Activated CD8-positive, alpha-beta T cell treated with anti-CD3 and anti-CD28 coated beads for 36 hours (primary cell): Measurements from ENCODE around the gene NCR3LG1. TPM values are rescaled to one million over a fixed set of nuclear protein-coding genes. Genes with fewer than 3 reads are reported as not detected.

Experiments used
- ATAC-seq: fragments of 200-7000 bp; cut with Tn5 transposase; one replicate; pipeline ENCODE4 v1.10.0; 2021; ENCODE audit warnings: mild to moderate bottlenecking, moderate library complexity
- CTCF ChIA-PET: fragments of 350-600 bp; sonication (Branson Sonifier 250); formaldehyde crosslinking; loops from one replicate; lab custom pipeline; 2021; ENCODE audit warnings: antibody characterized with exemption; lab: Charles Lee
- POLR2A ChIA-PET: fragments of 350-600 bp; sonication (Branson Sonifier 250); formaldehyde crosslinking; loops from one replicate; lab custom pipeline; 2021; ENCODE audit warnings: antibody characterized with exemption; lab: Charles Lee
- DNase-seq: peaks from one replicate; pipeline ENCODE4 v3.0.0-alpha.2; 2020
- H3K27ac Mint-ChIP-seq: one replicate; pipeline ENCODE4 v1.8.0; 2021; ENCODE audit warnings: mild to moderate bottlenecking, mixed read lengths
- H3K27me3 Mint-ChIP-seq: one replicate; pipeline ENCODE4 v1.8.0; 2021; ENCODE audit warnings: mixed read lengths
- H3K36me3 Mint-ChIP-seq: one replicate; pipeline ENCODE4 v1.8.0; 2021; ENCODE audit warnings: low read depth, mixed read lengths
- H3K4me1 Mint-ChIP-seq: one replicate; pipeline ENCODE4 v1.8.0; 2021; ENCODE audit warnings: low read depth, mixed read lengths
- H3K4me3 Mint-ChIP-seq: one replicate; pipeline ENCODE4 v1.8.0; 2021; ENCODE audit warnings: mild to moderate bottlenecking, moderate library complexity, mixed read lengths
- H3K9me3 Mint-ChIP-seq: one replicate; pipeline ENCODE4 v1.8.0; 2021; ENCODE audit warnings: mixed read lengths
- intact Hi-C: fragments of 100-400 bp; cut with micrococcal nuclease; formaldehyde crosslinking; loops from one replicate; pipeline ENCODE4 v1.10.0; 2022
- total RNA-seq, 2 experiments: library from RNA; stranded (reverse); gene quantifications; one replicate each; pipeline ENCODE4 v1.2.3, GENCODE V29; 2021
- TF ChIP-seq, protein P1 (sequence below): fragments of 200-600 bp; IDR thresholded peaks from one replicate; pipeline ENCODE4 v1.8.0; 2022; ENCODE audit warnings: antibody characterized with exemption, mild to moderate bottlenecking

Gene NCR3LG1
- total RNA-seq, 2 experiments from 2014 or later = 3.4 to 4.2 TPM

DNA sequence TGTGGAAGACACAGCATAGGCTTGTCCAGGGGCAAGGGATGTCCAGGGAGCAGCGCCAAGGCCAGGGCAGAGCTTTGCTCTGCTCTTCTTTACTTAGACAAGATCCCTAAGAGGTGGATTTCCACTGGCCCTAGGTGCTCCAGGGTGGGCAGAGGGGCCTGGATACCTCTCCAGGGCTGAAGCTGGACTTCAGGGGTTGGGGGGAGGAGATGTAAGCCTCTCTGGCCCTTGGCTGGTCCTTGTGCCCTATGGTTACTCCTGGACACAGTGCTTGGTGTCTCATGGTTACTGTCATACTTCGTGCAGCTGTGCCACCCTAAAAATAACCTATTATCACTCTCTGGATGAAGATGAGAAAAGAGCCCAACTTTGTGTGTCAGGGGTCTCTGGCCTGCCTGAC is 49.7 kb downstream of the NCR3LG1 start:
- CTCF ChIA-PET = interaction anchor here (0.9 to 1.3 kb wide), 3 partner anchors 14 to 127 kb away, joined by 3 read pairs; no protein-coding TSS in a partner anchor
- no peak overlapping the region for H3K27ac Mint-ChIP-seq
- H3K27me3 Mint-ChIP-seq = no peaks in the 10 kb centered on the region
- no peaks in the 10 kb centered on the region for H3K9me3 Mint-ChIP-seq
- POLR2A ChIA-PET = no interaction called here
- H3K36me3 Mint-ChIP-seq = no peaks in the 10 kb centered on the region
- no peak overlapping the region for H3K4me3 Mint-ChIP-seq
- intact Hi-C loops = no loop called here
- ATAC-seq (no peak), DNase-seq (no peak)
- TF ChIP-seq, protein P1, sequence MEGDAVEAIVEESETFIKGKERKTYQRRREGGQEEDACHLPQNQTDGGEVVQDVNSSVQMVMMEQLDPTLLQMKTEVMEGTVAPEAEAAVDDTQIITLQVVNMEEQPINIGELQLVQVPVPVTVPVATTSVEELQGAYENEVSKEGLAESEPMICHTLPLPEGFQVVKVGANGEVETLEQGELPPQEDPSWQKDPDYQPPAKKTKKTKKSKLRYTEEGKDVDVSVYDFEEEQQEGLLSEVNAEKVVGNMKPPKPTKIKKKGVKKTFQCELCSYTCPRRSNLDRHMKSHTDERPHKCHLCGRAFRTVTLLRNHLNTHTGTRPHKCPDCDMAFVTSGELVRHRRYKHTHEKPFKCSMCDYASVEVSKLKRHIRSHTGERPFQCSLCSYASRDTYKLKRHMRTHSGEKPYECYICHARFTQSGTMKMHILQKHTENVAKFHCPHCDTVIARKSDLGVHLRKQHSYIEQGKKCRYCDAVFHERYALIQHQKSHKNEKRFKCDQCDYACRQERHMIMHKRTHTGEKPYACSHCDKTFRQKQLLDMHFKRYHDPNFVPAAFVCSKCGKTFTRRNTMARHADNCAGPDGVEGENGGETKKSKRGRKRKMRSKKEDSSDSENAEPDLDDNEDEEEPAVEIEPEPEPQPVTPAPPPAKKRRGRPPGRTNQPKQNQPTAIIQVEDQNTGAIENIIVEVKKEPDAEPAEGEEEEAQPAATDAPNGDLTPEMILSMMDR = no peak
- no peaks in the 10 kb centered on the region for H3K4me1 Mint-ChIP-seq

DNA sequence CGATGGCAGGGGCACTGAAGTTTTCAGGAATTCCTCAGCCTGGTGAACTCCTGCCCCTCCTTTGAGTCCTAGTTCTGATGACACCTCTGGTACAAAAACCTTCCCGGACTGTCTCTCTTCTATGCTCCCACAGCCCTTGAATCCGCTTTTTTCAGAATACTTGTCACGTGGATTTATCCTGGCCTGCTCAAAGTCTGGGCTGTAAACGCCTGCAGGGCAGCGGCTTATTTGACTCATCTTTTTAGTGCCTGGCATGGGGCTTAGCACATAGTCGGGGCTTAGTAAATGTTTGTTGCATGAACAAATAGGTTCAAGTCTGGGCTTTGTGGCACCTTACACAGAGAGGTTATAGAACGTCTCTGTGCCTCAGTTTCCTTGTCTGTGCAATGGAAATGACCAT is 50.2 kb downstream of the NCR3LG1 start:
- POLR2A ChIA-PET = no interaction called here
- H3K27me3 Mint-ChIP-seq = no peaks in the 10 kb centered on the region
- ATAC-seq (no peak), DNase-seq (no peak)
- TF ChIP-seq, protein P1 = no peak
- CTCF ChIA-PET = interaction anchor here (1.0 kb wide), 1 partner anchor 12 kb away, joined by 3 read pairs; no protein-coding TSS in a partner anchor
- H3K4me1 Mint-ChIP-seq = no peaks in the 10 kb centered on the region
- H3K9me3 Mint-ChIP-seq = no peaks in the 10 kb centered on the region
- H3K4me3 Mint-ChIP-seq = no peak overlapping the region
- no peak overlapping the region for H3K27ac Mint-ChIP-seq
- H3K36me3 Mint-ChIP-seq = no peaks in the 10 kb centered on the region
- intact Hi-C loops = no loop called here

DNA sequence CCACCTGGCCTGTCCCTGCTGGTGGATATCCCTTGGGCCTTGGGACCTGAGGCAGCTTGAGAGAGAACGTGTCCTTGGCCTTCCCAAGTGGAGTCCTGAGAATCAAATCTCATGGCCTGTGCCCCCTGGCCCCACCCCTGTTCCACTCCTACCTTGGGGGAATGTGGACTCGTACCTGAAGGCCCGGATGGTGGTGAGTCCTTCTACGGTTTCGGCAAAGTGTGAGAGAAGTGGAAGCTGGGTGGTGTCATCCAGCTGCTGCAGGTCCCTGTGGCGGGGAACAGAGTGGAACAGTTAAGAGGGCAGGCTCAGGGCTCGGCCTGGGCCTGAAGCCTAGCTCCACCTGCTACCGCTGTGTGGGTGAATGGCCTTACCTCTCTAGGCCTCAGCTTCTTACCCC is 50.9 kb downstream of the NCR3LG1 start:
- DNase-seq = no peak
- Mint-ChIP-seq H3K9me3 (no peaks in the 10 kb centered on the region), H3K4me1 (no peaks in the 10 kb centered on the region), H3K36me3 (no peaks in the 10 kb centered on the region), H3K27me3 (no peaks in the 10 kb centered on the region), H3K27ac (no peak overlapping the region), H3K4me3 (no peak overlapping the region)
- POLR2A ChIA-PET = no interaction called here
- no peak for ATAC-seq
- TF ChIP-seq, protein P1 = no peak
- intact Hi-C loops = no loop called here
- CTCF ChIA-PET = interaction anchor here (0.8 to 1.1 kb wide), 3 partner anchors 11 to 44 kb away, joined by 3 to 6 read pairs (median 3); no protein-coding TSS in a partner anchor

DNA sequence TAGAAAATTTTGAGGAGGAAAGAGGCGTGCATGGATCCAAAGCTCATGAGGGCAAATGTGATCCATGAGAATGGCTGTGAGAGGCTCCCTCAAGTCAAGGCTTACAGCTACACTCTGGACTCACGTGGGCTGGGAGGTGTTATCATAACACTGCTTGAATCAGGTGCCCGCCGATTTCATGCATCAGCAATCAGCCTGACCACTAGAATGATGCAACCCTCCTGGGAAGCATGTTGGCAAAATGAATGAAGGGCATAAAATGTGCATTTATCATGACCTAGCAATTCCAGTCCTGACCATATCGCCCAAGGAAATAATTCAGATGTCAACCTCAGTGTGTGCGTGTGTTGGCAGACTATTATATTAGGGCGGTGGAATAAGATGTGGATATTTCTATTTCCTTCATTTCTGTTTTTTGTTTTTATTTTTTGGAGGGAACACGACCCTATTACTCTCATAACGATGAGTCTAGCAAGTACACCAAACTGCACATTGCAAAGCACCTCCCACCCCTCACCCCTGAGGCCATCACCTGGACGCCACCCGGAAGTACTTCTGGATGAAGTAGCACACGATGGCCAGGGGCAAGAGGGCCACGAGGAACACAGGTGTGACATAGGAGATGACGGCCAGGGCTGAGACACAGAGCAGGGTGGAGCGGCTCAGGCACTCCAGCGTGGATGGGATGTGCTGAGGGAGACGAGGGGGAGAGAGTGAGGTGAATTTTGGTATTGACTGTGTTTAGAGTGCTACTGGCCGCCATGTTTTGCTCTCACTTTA is 52.6 kb downstream of the NCR3LG1 start:
- intact Hi-C loops = no loop called here
- POLR2A ChIA-PET = no interaction called here
- Mint-ChIP-seq H3K27ac (no peak overlapping the region), H3K27me3 (no peaks in the 10 kb centered on the region), H3K36me3 (no peaks in the 10 kb centered on the region), H3K4me1 (no peaks in the 10 kb centered on the region), H3K4me3 (no peak overlapping the region), H3K9me3 (no peaks in the 10 kb centered on the region)
- no peak for DNase-seq
- no peak for ATAC-seq
- TF ChIP-seq, protein P1 = no peak
- CTCF ChIA-PET = interaction anchor here (1.2 kb wide), 1 partner anchor 21 kb away, joined by 3 read pairs; no protein-coding TSS in a partner anchor
